WI38 (cell line): ENCODE results near the gene LY6G6F.

Experiments used
- H3K4me3 ChIP-seq: 2 replicates; pipeline ENCODE4 v1.5.1; 2011; ENCODE audit warnings: low read depth, mild to moderate bottlenecking, control low read depth, low read length
- TF ChIP-seq, protein P1 (sequence below): IDR thresholded peaks from 2 replicates; pipeline ENCODE4 v1.5.1; 2012; ENCODE audit warnings: low read depth, mild to moderate bottlenecking, control low read depth, low read length

Gene LY6G6F, protein sequence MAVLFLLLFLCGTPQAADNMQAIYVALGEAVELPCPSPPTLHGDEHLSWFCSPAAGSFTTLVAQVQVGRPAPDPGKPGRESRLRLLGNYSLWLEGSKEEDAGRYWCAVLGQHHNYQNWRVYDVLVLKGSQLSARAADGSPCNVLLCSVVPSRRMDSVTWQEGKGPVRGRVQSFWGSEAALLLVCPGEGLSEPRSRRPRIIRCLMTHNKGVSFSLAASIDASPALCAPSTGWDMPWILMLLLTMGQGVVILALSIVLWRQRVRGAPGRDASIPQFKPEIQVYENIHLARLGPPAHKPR

DNA sequence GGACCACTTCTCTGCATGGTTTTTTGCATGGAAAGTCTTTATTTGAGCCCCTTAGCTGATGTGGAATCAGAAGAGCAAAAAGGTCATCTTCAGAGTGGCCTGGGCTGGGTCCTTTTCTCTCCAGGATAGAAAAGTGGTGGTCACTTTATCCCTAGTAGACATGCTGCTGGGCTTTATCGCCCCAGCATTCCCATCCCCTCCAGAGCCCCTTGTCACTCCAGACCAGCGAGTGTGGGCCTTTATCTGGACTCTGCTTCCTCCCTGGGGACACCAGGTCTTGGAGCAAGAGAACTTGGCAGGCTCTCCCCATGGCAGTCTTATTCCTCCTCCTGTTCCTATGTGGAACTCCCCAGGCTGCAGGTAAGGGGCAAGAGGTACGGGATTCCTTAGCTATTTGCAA lies at the start of gene LY6G6F:
Gene LY6G6F, plus strand, starts transcription at position 268 of the 400 bp plus-strand sequence. Its CDS starts 41 bp downstream, at position 309.
- TF ChIP-seq, protein P1, sequence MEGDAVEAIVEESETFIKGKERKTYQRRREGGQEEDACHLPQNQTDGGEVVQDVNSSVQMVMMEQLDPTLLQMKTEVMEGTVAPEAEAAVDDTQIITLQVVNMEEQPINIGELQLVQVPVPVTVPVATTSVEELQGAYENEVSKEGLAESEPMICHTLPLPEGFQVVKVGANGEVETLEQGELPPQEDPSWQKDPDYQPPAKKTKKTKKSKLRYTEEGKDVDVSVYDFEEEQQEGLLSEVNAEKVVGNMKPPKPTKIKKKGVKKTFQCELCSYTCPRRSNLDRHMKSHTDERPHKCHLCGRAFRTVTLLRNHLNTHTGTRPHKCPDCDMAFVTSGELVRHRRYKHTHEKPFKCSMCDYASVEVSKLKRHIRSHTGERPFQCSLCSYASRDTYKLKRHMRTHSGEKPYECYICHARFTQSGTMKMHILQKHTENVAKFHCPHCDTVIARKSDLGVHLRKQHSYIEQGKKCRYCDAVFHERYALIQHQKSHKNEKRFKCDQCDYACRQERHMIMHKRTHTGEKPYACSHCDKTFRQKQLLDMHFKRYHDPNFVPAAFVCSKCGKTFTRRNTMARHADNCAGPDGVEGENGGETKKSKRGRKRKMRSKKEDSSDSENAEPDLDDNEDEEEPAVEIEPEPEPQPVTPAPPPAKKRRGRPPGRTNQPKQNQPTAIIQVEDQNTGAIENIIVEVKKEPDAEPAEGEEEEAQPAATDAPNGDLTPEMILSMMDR = no peak
- no peak within 1 kb of the TSS for H3K4me3 ChIP-seq

DNA sequence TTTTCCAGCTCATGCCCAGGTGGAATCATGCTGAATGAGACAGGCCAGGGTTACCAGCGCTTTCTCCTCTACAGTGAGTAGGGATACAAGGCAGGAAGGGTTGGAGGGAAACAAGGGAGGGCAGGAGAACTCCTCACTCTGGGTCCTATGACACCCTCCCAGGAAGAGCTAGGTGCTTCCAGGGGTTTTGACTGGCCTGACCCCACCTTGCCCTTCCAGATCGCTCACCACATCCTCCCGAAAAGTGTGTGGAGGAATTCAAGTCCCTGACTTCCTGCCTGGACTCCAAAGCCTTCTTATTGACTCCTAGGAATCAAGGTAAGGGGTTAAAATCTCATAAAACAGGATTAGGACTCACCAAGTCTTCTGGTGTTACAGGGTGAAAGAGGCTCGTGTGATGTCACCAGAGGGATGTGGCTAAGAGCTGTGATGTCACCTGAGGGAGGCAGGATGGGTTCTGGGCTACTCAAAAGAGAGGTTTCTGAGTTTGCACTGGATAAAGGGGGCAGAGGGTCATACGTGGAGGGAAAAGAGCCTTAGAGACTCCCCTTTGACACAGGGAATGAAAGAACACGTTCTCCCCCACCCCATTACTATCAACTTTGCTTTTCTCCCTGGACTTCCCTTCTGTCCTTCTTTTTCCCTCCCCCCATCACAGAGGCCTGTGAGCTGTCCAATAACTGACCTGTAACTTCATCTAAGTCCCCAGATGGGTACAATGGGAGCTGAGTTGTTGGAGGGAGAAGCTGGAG lies 49.1 kb upstream of the LY6G6F start:
- H3K4me3 ChIP-seq = no peak overlapping the region
- TF ChIP-seq, protein P1 = no peak

DNA sequence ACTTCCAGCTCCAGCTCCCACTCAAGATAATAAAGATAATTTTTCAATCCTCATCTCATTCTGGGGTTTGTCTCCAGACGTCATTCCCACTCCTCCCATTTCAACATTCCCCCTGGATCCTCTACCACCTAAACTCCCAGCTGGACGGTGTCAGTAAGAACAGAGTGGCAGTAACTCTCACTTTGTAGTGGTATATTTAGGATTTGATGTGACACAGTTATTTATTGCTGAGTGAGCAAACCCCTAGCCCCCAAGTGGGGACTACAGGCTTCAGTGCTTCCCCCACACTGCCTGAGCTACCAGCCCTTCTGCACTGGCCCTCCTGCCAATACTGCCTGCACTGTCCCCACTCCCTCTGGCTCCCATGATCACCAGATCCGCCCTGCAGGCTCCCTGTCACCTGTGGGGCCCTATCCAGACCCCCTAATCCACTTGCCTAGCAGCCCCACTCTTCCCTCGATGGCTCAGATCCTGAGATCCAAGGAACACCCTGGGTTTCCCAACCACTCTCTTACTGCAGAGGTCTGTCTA lies 48.4 kb upstream of the LY6G6F start:
- TF ChIP-seq, protein P1 = no peak
- H3K4me3 ChIP-seq = no peak overlapping the region

DNA sequence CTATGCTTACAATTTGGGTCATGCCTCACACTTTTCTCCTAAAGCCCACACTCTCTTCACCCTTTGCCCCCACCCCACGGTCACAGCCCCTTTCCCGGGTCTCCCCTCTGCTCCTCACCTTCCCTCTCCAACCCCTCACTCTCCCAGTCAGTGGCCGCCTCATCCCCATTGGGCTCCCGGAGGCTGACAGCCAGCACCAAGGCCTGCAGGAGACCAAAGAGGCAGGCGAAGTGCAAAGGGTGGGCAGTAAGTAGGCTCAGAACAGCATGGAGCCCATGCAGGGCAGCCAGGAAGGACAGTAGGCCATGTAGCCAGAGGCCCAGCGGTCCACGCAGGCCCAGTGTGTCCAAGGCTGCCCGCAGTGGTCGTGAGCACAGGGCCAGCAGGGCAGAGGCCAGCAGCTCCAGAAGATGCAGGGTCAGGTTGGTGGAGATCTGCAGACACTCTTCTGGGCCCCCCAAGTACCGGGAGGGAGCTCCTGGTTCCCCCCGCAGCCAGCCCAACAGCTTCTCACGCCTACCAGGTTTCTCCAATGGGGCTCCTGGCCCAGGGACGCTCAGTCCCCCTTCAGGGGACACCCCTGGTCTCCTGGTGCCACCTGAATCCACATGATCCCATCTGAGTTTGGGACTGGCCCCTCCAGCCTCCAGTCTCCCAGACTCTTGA lies 47.5 kb upstream of the LY6G6F start:
- TF ChIP-seq, protein P1 = no peak
- H3K4me3 ChIP-seq = peak overlapping the region; percentile 93

DNA sequence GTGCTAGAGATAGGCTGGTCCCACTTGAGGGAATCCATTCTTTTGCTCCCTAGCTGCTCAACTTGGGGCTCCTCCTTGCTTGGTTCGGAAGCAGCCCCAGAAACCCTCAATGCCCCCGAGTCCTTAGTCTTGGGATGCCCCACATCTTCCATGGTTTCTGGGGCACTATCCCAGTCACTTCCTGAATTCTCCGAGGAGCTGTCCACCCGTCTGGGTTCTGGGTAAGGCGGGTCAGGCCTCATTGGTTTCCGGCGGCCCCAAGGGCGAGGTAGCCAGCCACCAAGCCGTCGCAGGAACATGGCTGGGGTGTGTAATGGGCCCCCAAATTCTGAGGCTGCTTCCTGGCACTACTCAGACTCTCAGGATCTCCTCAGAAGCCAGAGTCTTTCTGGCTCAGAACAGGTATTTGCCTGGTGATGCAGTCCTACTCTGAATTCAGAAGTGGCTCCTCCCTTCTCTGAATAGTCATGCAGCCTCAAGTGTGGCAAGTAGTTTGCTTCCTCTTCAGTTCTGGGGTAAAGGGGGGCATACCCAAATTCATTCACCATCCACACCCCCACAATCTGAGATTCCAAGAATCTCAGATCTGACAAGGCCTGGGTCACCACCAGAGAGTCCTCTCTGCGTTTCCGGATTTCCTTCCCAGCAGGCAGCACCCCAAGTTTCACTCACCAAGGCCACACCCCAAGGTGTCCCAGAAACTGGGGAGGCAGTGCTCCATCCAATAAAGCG lies 46.9 kb upstream of the LY6G6F start:
- H3K4me3 ChIP-seq = peak overlapping the region; percentile 93
- TF ChIP-seq, protein P1 = no peak

DNA sequence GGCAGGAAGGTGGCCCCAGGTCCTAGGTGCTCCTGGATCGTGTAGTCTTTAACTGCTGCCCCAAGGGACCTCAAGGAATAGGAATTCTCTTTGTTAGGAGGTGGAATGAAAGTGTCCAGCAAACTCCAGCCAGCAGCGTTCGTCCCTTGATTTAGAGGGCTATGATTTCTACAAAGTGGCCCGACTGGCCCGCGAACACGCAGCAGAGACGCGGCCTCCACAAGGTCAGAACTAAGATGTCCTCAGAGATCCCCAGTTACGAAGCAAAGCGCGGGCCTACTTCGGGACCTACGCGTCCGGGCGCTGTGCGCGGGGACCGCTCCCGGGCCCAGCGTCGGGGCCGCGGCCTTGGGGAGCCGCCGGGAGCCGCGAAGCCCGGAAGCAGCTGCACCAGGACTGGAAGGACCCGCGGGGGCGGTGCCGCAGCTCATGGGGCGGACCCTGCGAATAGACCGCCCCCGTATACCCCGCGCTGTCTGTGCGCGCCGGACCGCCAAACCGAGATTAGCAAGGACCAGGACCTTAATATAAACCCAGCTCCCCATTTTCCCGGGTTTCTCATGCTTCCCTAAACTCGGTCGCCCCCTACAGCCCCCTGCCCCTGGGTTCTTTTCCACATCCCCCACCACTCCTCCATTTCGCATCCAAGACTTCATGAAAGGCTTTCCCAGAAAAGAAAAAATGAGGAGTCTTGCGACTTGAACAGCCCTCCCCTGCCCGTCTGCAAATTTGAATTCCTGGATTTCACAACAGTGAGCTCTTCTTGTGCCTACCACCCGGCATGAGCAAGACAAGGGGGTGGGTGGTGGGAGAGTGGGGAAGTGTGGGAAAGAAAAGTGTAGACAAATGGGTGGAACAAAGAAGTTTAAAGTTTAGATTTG lies 46.0 kb upstream of the LY6G6F start, which contains the start of gene C6orf47:
Gene C6orf47, minus strand, starts transcription at position 398 of the 881 bp plus-strand sequence. CDS start 831 bp downstream, outside the sequence.
- peak within 1 kb of the TSS; percentile 93 for H3K4me3 ChIP-seq

More for the DNA sequence above, 46.0 kb upstream of the LY6G6F start, which contains the start of gene C6orf47:
- TF ChIP-seq, protein P1 = no peak
